Calu3 (cell line): ENCODE results near the gene ACSF2. TPM values are rescaled to one million over a fixed set of nuclear protein-coding genes. Genes with fewer than 3 reads are reported as not detected.

Experiments
- BruUV-seq: library from RNA; stranded (reverse); fragments of 400-500 nt; replicated peaks from 2 replicates; lab custom pipeline; 2021; lab: Mats Ljungman, UMichigan
- CTCF ChIA-PET: fragments of 300-600 bp; sonication (Branson Sonifier 250); formaldehyde crosslinking; loops from one replicate; lab custom pipeline; 2022; ENCODE audit warnings: antibody characterized with exemption; lab: Charles Lee
- DNase-seq: peaks from one replicate; pipeline ENCODE4 v3.0.0; 2022
- H3K27ac Mint-ChIP-seq: one replicate; pipeline ENCODE4 v1.8.0; 2022; ENCODE audit warnings: mixed read lengths; ENCODE audit not compliant: unreplicated experiment
- H3K27me3 Mint-ChIP-seq: one replicate; pipeline ENCODE4 v1.8.0; 2022; ENCODE audit warnings: mixed read lengths; ENCODE audit not compliant: unreplicated experiment
- H3K36me3 Mint-ChIP-seq: one replicate; pipeline ENCODE4 v1.8.0; 2022; ENCODE audit warnings: mild to moderate bottlenecking, moderate library complexity, mixed read lengths; ENCODE audit not compliant: insufficient read depth, unreplicated experiment
- H3K4me1 Mint-ChIP-seq: one replicate; pipeline ENCODE4 v1.8.0; 2022; ENCODE audit warnings: mild to moderate bottlenecking, low read depth, mixed read lengths; ENCODE audit not compliant: unreplicated experiment
- H3K4me3 Mint-ChIP-seq: one replicate; pipeline ENCODE4 v1.8.0; 2022; ENCODE audit warnings: mild to moderate bottlenecking, low read depth, moderate library complexity, mixed read lengths; ENCODE audit not compliant: unreplicated experiment
- H3K9me3 Mint-ChIP-seq: one replicate; pipeline ENCODE4 v1.8.0; 2022; ENCODE audit warnings: low read depth, mixed read lengths; ENCODE audit not compliant: unreplicated experiment
- intact Hi-C: fragments of 100-400 bp; cut with micrococcal nuclease; formaldehyde crosslinking; loops from one replicate; pipeline ENCODE4 v1.10.0; 2022; ENCODE audit not compliant: unreplicated experiment
- total RNA-seq: library from RNA; stranded (reverse); gene quantifications from 2 replicates; pipeline ENCODE4 v1.2.3, GENCODE V29; 2022
- TF ChIP-seq, protein P1 (sequence below): fragments of 200-600 bp; IDR thresholded peaks from one replicate; pipeline ENCODE4 v1.8.0; 2022; ENCODE audit warnings: antibody characterized with exemption; ENCODE audit not compliant: unreplicated experiment

Gene ACSF2
- total RNA-seq, 1 experiment from 2014 or later: 148 TPM

DNA sequence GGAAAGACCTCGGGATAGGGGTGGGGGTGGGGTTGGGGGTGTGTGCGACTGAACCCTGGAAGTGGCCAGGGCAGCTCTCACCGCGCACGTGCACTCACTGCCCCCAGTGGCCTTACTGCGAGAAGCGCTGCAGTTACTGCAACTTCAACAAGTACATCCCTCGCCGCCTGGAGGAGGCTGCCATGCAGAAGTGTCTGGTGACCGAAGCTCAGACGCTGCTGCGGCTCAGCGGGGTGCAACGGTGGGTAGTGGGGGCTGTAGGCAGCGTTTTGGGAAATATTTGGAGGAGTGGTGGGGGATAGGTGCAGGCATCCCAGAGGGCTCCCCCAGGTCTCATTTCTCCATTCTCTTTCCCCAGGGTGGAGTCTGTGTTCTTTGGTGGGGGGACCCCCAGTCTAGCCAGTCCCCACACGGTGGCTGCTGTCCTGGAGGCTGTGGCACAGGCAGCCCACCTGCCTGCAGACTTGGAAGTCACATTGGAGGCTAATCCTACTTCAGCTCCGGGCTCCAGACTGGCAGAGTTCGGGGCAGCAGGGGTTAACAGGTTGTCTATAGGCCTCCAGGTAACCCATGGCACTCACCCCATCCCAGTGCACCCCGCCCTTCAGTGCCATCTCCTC lies 53.6 kb downstream of the ACSF2 start:
- TF ChIP-seq, protein P1, sequence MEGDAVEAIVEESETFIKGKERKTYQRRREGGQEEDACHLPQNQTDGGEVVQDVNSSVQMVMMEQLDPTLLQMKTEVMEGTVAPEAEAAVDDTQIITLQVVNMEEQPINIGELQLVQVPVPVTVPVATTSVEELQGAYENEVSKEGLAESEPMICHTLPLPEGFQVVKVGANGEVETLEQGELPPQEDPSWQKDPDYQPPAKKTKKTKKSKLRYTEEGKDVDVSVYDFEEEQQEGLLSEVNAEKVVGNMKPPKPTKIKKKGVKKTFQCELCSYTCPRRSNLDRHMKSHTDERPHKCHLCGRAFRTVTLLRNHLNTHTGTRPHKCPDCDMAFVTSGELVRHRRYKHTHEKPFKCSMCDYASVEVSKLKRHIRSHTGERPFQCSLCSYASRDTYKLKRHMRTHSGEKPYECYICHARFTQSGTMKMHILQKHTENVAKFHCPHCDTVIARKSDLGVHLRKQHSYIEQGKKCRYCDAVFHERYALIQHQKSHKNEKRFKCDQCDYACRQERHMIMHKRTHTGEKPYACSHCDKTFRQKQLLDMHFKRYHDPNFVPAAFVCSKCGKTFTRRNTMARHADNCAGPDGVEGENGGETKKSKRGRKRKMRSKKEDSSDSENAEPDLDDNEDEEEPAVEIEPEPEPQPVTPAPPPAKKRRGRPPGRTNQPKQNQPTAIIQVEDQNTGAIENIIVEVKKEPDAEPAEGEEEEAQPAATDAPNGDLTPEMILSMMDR: peak; percentile 84

DNA sequence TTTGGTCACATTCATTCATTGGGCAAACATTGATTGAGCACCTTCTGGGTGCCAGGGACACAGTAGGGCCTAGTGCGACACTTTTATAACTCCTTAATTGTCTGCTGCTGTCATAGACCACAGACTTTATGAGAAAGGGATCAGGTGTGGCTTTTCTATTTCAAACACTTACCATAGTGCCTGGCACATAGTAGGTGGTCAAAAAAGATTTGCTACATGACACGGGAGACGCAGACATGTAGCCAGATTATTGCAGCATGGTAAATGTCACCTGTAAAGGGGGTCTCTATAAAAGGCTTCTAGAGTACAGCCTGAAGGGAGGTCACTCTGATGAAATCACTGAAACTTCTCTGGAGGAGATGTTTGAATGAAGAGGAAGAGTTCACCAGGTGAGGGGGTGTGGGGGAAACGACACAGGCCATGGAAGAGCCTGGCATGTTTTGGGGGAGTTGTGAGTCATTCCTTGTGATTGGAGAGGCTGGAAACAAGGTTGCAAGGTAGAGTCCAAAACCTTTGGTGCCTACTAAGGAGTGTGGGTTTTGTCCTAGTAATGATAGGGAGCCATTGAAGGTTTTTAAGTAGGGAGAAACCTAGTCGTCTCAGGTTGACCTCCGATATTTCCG lies 54.2 kb downstream of the ACSF2 start:
- BruUV-seq: no TSS peak
- CTCF ChIA-PET: interaction anchor here (1.0 to 2.1 kb wide), 12 partner anchors 12 to 280 kb away, joined by 3 to 28 read pairs (median 6); partner anchors contain the start of genes ACSF2, EPN3 and LRRC59
- peaks cover 40% of the 10 kb centered on the region for H3K36me3 Mint-ChIP-seq

More for the DNA sequence above, 53.6 kb downstream of the ACSF2 start:
- CTCF ChIA-PET: interaction anchor here (0.8 to 2.1 kb wide), 16 partner anchors 12 to 279 kb away, joined by 3 to 28 read pairs (median 4); partner anchors contain the start of genes ACSF2, EPN3 and LRRC59
- no peaks in the 10 kb centered on the region for H3K9me3 Mint-ChIP-seq
- H3K27ac Mint-ChIP-seq: peak overlapping the region; percentile 64
- intact Hi-C loops: loop anchor here (1.0 to 5.0 kb wide), 5 partner anchors 37 to 279 kb away; partner anchors contain the start of genes COL1A1 and LRRC59
- DNase-seq: peak; percentile 90
- H3K27me3 Mint-ChIP-seq: no peaks in the 10 kb centered on the region
- H3K36me3 Mint-ChIP-seq: peaks cover 46% of the 10 kb centered on the region
- peak overlapping the region; percentile 65 for H3K4me3 Mint-ChIP-seq
- no TSS peak for BruUV-seq
- H3K4me1 Mint-ChIP-seq: peaks cover 45% of the 10 kb centered on the region

DNA sequence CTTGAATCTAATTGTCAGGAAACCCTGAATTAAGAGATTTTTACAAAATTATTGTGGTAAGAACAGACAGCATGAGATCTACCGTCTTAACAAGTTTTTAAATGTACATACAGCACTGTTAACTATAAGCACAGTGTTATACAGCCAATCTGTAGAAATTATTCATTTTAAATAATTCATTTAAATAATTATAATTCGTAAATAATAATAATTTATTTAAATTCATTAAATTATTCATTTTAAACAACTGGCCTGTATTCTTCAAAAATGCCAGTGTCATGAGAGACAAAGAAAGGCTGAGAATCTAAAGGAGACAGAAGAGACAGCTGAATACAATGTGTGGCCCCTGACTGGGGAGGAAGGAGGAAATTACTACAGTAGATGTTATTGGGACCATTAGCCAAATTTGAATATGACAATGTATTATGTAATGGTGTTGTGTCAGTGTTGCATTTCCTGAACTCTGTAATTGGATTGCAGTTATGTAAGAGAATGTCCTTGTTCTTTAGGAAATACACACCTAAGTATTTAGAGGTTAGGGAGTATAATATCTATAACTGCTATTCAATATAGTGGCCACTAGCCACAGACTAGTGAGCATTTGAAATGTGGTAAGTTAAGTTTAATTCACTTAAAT lies 55.0 kb downstream of the ACSF2 start:
- Mint-ChIP-seq H3K27me3 (no peaks in the 10 kb centered on the region), H3K36me3 (peaks cover 40% of the 10 kb centered on the region), H3K4me1 (peaks cover 45% of the 10 kb centered on the region), H3K27ac (no peak overlapping the region), H3K4me3 (no peak overlapping the region), H3K9me3 (no peaks in the 10 kb centered on the region)
- no peak for DNase-seq
- intact Hi-C loops: no loop called here
- CTCF ChIA-PET: no interaction called here
- TF ChIP-seq, protein P1: no peak
- BruUV-seq: TSS peak; percentile 15

More for the DNA sequence above, 54.2 kb downstream of the ACSF2 start:
- DNase-seq: no peak
- Mint-ChIP-seq H3K9me3 (no peaks in the 10 kb centered on the region), H3K27me3 (no peaks in the 10 kb centered on the region), H3K4me3 (peak overlapping the region; percentile 65), H3K4me1 (peaks cover 45% of the 10 kb centered on the region), H3K27ac (no peak overlapping the region)
- intact Hi-C loops: no loop called here
- TF ChIP-seq, protein P1: no peak

DNA sequence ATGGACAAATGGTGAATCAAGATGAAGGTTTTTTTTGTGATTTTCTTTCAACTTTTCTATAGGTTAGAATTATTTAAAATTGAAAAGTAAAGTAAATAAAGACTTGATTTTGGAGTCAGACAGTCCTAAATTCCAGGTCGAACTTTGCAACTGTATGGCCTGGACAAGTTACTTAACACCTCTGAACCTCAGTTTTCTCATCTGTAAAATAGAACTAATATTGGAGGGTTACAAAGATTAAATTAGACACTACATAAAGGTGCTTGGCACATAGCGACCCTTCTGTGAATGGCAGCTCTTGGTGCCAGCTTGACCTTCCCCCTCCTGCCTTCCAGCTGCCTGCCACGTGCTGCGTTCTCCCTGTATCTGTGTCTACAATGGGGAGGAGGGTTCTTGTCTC lies 55.6 kb downstream of the ACSF2 start:
- H3K27me3 Mint-ChIP-seq: no peaks in the 10 kb centered on the region
- no peak overlapping the region for H3K4me3 Mint-ChIP-seq
- H3K9me3 Mint-ChIP-seq: no peaks in the 10 kb centered on the region
- no peak for DNase-seq
- TF ChIP-seq, protein P1: no peak
- peaks cover 45% of the 10 kb centered on the region for H3K4me1 Mint-ChIP-seq
- CTCF ChIA-PET: interaction anchor here (1.4 to 1.7 kb wide), 2 partner anchors 60 to 145 kb away, joined by 3 to 8 read pairs; no protein-coding TSS in a partner anchor
- BruUV-seq: no TSS peak
- H3K27ac Mint-ChIP-seq: no peak overlapping the region
- intact Hi-C loops: loop anchor here (1.0 to 2.0 kb wide), 6 partner anchors 19 to 360 kb away; partner anchors contain the start of gene EPN3
- H3K36me3 Mint-ChIP-seq: peaks cover 40% of the 10 kb centered on the region
